HG03108 (cell line): Measurements from ENCODE around the gene TRAK1.

Source experiments
- ATAC-seq: cut with Tn5 transposase; IDR thresholded peaks from one replicate; pipeline ENCODE4 v1.9.1; 2021; ENCODE audit warnings: moderate library complexity; ENCODE audit not compliant: unreplicated experiment

TRAK1 gene

GRCh38 chr3:42066516-42067181 is 24.5 kb upstream of the TRAK1 start:
- no peak for ATAC-seq

GRCh38 chr3:42067326-42067725 is 23.8 kb upstream of the TRAK1 start:
- ATAC-seq, result peak; percentile 89

- no peak for ATAC-seq
Measured at GRCh38 chr3:42068303-42069088, 22.7 kb upstream of the TRAK1 start.

GRCh38 chr3:42070089-42070488 is 21.1 kb upstream of the TRAK1 start:
- no peak for ATAC-seq

GRCh38 chr3:42070524-42070923 is 20.6 kb upstream of the TRAK1 start:
- ATAC-seq, result no peak

- ATAC-seq, result peak; percentile 50
Measured at GRCh38 chr3:42071904-42072812, 19.0 kb upstream of the TRAK1 start.

GRCh38 chr3:42072831-42073301 is 18.3 kb upstream of the TRAK1 start:
- ATAC-seq, result no peak

- no peak for ATAC-seq
Measured at GRCh38 chr3:42077785-42078184, 13.4 kb upstream of the TRAK1 start.

- ATAC-seq, result no peak
Measured at GRCh38 chr3:42078677-42079076, 12.5 kb upstream of the TRAK1 start.

GRCh38 chr3:42079701-42080452 is 11.3 kb upstream of the TRAK1 start:
- ATAC-seq, result no peak

- ATAC-seq, result peak; percentile 34
Measured at GRCh38 chr3:42080453-42080872, 10.7 kb upstream of the TRAK1 start.

GRCh38 chr3:42081838-42082473 is 9.2 kb upstream of the TRAK1 start:
- no peak for ATAC-seq

GRCh38 chr3:42084586-42084985 is 6.6 kb upstream of the TRAK1 start:
- ATAC-seq, result no peak

- no peak for ATAC-seq
Measured at GRCh38 chr3:42085641-42086376, 5.3 kb upstream of the TRAK1 start.

GRCh38 chr3:42088803-42089530 is 2.2 kb upstream of the TRAK1 start:
- peak; percentile 69 for ATAC-seq

- no peak for ATAC-seq
Measured at GRCh38 chr3:42092006-42092405, 849 bp downstream of the TRAK1 start.

- ATAC-seq, result peak; percentile 83
Measured at GRCh38 chr3:42094128-42094527, 3.0 kb downstream of the TRAK1 start.

GRCh38 chr3:42094691-42095391 is 3.7 kb downstream of the TRAK1 start:
- no peak for ATAC-seq
